Stimulated activated CD4-positive, alpha-beta T cell treated with anti-CD3 and anti-CD28 coated beads, TNF-alpha, amount 100 ng/mL, for 48 hours (primary cell): ENCODE results near the gene LOXL1.

Experiments
- DNase-seq, 3 donors: peaks; one replicate each; pipeline ENCODE4 v3.0.0-alpha.2; 2020; ENCODE audit warnings: low read depth in 3 of 3

The LOXL1 gene

DNA sequence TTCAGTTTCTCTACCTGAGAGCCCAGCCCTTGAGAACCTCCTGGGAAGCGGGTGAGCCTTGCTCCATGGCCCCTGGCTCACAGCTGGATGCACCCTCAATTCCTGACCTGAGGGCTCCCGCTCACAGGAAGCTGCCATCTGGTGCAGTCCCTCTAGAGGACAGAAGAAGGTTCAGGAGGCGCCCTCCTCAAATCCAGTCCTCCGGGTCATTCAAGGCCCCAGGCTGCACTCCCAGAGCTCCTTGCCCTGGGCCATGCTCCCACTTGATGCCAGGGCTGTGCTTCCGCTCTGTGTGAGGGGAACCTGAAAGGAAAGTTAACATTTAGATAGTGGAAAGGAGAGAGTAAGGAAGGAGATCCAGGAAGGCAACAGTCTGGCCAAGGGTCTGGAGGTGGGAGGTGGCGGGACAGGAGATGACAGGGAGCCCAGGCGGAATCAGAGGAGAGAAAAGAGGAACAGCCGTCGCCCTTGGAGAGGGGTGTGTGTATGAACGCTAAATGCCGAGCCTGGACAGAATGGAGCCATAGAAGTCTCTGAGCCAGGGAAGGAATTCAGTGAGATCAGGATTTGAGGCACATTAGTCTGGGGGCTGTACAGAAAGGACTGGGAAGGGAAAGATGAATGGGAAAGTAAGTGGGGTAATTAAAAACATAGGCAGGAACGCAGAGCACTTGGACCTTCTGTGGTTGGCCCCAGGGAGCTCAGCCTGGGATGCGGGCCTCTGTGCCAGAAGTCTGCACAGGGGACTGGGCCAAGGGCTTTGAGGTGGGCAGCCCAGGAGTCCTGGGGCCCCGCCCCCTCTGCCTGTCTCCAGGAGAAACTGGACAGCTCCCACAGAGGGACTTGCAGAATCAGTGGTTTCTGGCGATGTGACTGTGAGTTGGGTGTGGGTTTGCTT is 26.8 kb upstream of the LOXL1 start:
- no peak for DNase-seq

DNA sequence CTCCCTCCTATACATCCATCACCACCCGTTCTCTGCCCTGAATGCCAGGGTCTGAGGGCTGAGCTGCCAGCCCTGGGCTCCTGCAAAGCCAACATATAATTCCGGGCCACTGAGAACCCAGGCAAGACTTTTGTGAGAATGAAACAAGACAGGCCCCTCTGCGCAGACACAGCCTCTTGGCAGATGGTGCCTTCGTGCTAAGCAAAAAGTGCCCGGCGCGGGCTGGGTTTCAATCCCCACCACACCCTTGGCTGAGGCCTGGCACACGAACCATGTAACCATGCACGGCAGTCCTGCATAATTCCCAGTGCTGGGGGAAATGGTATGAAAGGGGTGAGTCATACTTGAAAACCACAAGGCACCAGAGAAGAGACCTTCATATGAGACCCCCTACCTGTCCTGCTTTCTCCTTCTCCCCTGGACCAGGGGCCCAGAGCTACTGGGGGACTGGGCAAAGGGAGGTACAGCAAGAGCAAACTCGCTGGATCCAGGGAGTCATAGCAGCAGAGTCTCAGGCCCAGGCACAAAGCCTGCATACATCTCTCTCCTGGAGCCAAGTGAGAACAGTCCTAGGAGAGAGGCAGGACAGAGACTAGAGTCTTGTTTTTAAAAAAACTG is 26.1 kb upstream of the LOXL1 start:
- DNase-seq = no peak

DNA sequence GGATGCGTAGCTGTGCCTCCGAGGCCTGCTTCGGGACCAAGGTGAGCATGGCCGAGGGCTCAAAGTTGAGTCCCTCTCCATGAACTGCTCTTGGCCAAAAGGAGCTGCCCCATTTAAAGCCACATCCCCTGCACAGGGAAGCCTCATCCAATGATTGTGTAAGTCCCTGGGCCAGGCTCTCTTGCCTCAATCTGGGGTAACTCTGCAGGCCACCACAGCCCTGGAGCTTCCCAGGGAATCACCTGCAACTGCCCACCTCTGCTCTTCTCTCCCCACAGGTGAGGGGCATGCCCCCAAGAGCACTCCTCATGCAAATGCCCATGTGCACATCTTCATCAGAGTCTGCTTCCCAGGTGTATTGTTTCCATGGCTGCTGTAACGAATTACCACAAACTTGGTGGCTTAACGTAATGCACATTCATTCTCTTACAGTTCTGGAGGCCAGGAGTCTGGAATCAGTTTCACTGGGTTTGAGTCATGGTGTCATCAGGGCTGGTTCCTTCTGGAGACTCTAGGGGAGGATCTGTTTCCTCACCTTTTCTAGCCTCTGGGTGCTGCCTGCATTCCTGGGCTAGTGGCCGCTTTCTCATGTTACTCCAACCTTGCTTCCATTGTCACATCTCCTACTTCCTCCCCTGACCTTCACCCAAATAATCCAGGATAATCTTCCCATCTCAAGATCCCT is 25.0 kb upstream of the LOXL1 start:
- DNase-seq = no peak

DNA sequence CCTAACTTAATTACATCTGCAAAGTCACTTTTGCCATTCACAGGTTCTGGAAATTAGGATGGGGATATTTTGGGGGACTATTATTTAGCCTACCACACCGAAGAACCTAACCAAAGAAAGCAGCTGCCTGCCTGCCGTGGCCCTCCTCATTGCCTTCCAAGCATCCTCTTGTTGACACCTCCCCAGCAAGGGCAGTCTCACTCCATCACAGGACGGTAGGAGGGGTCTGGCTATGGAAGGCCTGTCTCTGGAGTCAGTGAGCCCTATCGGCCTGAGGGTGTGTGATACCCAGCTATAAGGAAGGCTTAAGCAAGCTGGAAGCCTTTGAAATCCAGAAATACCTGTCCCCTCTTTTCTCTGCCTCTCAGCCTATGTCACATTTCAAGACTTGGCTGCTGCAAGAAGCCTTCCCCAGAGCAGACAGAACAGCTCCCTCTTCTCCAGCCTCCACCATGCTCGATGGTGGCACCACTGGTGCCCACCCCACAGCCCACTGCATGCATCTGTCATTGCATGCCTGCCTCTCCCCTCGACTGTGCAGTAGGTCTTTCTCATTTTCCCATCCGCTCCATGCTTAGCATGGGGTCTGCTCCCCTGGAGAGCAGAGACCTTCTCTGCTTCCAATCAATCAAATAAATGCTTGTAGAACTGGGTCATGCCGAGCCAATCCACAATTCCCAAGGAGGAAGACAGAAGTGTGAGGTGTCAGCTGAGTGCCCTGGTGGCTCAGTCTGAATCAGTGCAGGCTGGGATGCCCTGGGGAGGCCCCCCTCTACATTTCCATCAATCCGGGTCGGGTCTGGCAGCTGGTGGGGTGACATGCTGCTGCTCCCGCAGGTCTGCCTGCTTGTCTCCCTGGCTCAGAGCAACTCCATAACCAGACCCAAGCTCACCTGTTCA is 23.9 kb upstream of the LOXL1 start:
- DNase-seq = no peak

GRCh38 chr15:73904026-73904815 is 22.0 kb upstream of the LOXL1 start:
- DNase-seq = no peak

GRCh38 chr15:73905225-73905827 is 20.9 kb upstream of the LOXL1 start:
- DNase-seq = no peak

DNA sequence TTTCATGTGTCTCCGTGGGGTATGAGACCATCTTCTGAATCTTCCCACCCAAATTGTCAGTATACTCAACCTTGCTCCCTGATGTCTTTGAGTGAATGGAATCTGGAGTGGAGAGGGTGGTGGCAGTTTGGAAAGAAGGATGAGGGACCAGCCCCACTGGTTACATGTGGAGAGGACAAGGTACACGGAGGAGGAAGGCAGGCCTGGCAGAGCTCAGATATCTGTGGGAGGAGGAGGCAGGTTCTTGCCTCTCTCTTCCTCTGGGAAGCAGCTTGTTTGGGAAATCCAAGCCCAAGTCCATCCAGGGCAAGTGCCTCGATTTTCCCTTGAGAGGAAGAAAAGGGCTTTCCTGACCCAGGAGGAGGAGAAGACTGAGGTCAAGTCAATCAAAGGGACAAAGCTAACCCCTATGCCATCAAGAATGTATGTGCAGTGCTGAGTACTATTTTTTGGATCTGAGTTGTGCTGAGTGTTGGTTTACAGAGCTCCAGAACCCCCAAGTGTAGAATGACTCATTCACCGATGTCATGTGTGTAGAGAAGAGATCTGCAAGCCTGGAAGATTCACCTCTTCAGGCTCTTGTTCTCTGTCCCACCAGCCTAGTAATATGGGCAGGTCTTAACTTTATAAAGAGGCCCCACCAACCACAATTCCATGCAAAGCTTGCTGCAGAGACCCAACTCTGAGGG is 19.8 kb upstream of the LOXL1 start:
- DNase-seq = no peak

- DNase-seq = no peak
Observed at GRCh38 chr15:73907035-73907408, 19.2 kb upstream of the LOXL1 start.

DNA sequence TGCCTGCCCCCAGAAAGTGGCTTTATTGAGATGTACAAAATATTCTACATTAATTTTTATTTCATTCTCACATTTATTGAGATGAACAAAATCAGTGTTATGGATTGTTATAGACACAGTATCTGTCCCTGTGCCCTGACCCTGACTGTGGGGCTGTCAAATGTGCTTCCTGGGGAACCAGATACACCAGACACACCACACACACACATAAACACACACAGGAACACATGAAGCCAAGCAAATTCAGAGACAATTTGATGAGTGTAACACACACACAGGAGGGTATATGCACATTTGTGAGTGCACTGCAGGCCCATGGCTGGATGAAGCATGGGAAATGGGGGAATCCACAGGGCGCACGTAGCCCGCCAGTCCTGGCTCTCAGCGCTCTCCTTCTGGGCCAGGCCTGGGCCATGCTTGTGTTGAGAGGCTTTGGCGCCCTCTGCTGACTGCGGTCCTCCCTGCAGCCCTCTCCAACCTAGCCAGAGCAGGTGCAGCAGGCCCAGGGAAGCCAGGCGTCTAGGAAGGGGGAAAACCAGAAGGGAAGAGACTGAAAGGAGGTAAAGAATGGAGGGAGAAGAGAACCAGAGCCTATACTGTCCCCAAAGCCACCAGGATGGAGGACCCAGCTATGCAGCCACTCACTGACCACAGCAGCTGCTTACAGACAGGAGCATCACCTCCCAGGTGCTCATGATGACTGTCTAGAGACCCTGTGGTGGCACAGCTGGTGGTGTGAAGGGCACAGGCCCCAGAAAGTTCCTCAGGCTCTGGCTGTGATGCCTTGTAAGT is 18.0 kb upstream of the LOXL1 start:
- peak; percentile 43 to 77 (median 71) for DNase-seq

- no peak for DNase-seq
Observed at GRCh38 chr15:73908822-73909122, 17.5 kb upstream of the LOXL1 start.

- no peak for DNase-seq
Observed at GRCh38 chr15:73909651-73910050, 16.6 kb upstream of the LOXL1 start.

GRCh38 chr15:73910522-73911303 is 15.5 kb upstream of the LOXL1 start:
- no peak for DNase-seq

- no peak for DNase-seq
Observed at GRCh38 chr15:73912030-73912596, 14.1 kb upstream of the LOXL1 start.

- no peak for DNase-seq
Observed at GRCh38 chr15:73914145-73914544, 12.1 kb upstream of the LOXL1 start.

GRCh38 chr15:73915082-73915481 is 11.2 kb upstream of the LOXL1 start:
- no peak for DNase-seq

- DNase-seq = no peak
Observed at GRCh38 chr15:73918784-73919183, 7.5 kb upstream of the LOXL1 start.

GRCh38 chr15:73919706-73920105 is 6.6 kb upstream of the LOXL1 start:
- DNase-seq = no peak

DNA sequence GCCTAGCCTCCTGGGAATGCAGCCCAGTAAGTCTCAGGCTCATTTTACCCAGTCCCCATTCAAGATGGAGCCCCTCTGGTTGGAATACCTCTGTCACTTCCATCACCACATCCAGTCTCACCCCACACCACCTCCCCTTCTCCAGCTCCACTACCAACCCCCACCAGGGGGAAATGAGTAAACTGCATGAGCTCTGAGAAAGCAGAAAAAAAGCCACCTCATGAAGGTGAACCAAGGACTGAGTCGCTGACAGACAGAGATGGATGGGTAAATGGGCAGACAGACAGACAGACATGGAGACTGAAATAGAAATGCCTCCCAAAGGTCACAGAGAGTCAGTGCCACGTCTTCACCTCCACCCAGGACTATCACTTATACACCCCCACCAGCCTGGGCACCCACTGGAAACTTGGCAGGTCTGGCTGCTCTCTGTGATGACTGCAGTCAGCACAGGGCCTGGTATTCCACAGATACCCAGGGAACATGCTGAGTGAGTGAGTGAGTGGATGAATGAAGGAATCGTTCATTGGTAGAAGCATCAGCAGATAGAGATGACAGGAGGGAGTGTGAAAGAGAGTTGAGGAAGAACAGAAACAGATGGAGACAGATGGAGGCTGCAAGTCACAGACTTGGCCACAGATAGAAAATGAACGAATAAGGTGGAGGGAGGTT is 4.9 kb upstream of the LOXL1 start:
- no peak for DNase-seq
